Measurements from ENCODE around the gene LY6G6F.

Gene LY6G6F

GRCh38 chr6:31732029-31732428, 25.4 kb downstream of the LY6G6F start:
- no peak for TF ChIP-seq POLR2AphosphoS5 (IDR thresholded peaks at IDR 0.05; ENCODE audit: low read depth, low read length)
- TF ChIP-seq FOXP2 (optimal IDR thresholded peaks at IDR 0.05; ENCODE audit: borderline replicate concordance, extremely low read depth, extremely low read length, insufficient read depth), result no peak
- TF ChIP-seq TAF1 (IDR thresholded peaks at IDR 0.05; ENCODE audit: borderline replicate concordance, insufficient read depth, low read length), result no peak
- TF ChIP-seq REST (IDR thresholded peaks at IDR 0.05; ENCODE audit: insufficient read depth in 1 of 2, low read depth in 2 of 2, low read length in 2 of 2), result no peak
- TF ChIP-seq SIN3A (IDR thresholded peaks at IDR 0.05; ENCODE audit: borderline replicate concordance, insufficient read depth, low read length), result no peak

GRCh38 chr6:31733734-31734133, 27.1 kb downstream of the LY6G6F start:
- TF ChIP-seq SIN3A (IDR thresholded peaks at IDR 0.05; ENCODE audit: borderline replicate concordance, insufficient read depth, low read length) (no peak), REST (IDR thresholded peaks at IDR 0.05; ENCODE audit: insufficient read depth in 1 of 2, low read depth in 2 of 2, low read length in 2 of 2) (no peak), TAF1 (IDR thresholded peaks at IDR 0.05; ENCODE audit: borderline replicate concordance, insufficient read depth, low read length) (no peak), POLR2AphosphoS5 (IDR thresholded peaks at IDR 0.05; ENCODE audit: low read depth, low read length) (no peak), FOXP2 (optimal IDR thresholded peaks at IDR 0.05; ENCODE audit: borderline replicate concordance, extremely low read depth, extremely low read length, insufficient read depth) (no peak)

DNA sequence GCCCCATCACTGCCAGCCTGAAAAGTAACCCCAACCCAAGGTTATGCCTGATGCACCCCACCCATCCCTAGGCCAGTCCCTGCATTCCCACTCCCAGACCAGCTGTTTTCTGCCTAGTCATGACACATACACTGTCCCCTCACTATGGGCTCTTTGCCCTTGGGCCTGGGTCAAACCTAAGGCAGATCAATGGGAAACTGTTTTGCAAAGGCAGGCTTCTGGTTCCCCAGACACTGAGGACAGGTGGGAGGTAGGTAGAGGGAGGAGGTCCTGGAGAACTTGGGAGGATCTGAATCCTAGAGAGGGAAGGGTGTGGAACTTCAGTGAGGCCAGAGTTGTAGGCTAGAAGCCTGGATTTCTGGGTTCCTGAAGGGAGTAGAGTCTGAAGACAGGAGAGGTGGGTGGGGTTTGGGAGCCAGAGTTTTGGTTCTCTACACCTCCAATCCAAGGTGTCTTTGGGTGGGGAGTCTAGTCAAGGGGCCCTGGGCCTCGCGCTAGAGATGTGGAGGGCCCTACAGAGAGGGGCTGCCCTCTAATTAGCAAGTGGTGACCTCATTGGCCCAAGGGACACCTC, 27.7 kb downstream of the LY6G6F start:
- TF ChIP-seq POLR2AphosphoS5 (IDR thresholded peaks at IDR 0.05; ENCODE audit: low read depth, low read length) (no peak), REST (IDR thresholded peaks at IDR 0.05; ENCODE audit: insufficient read depth in 1 of 2, low read depth in 2 of 2, low read length in 2 of 2) (no peak), TAF1 (IDR thresholded peaks at IDR 0.05; ENCODE audit: borderline replicate concordance, insufficient read depth, low read length) (no peak), FOXP2 (optimal IDR thresholded peaks at IDR 0.05; ENCODE audit: borderline replicate concordance, extremely low read depth, extremely low read length, insufficient read depth) (no peak), SIN3A (IDR thresholded peaks at IDR 0.05; ENCODE audit: borderline replicate concordance, insufficient read depth, low read length) (no peak; the same call in 1 of the 2 replicates)

DNA sequence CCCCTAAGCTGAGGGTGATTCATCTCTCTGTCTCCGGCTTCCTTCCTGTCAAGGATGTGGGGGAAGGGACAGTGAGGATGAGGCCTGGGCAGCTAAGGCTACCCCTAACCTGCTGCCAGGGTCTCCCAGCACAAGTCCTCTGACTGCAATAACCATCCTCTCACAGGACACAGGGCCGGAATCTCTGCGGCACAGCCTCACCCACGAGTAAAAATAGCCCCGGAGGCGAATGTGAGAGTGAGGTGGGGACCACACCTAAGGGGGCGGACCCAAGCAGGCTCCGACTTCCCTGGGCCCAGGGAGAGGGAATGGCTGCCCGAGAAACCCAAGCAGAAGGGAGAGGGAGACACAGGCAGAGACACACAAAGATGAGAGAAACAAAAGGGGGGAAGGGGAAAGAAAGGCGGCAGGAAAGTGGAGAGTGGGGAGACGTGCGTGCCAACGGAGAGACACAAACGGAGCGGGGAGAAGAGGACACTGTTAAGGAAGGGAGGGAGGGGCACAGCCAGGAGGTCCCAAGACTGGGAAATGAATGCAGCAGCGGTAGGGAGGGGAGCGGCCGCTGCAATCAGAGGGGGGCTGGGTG, 28.2 kb downstream of the LY6G6F start:
- peak; percentile 98; the same call in 1 of the 2 replicates for TF ChIP-seq SIN3A (IDR thresholded peaks at IDR 0.05; ENCODE audit: borderline replicate concordance, insufficient read depth, low read length)
- peak; percentile 74 for TF ChIP-seq FOXP2 (optimal IDR thresholded peaks at IDR 0.05; ENCODE audit: borderline replicate concordance, extremely low read depth, extremely low read length, insufficient read depth)
- TF ChIP-seq POLR2AphosphoS5 (IDR thresholded peaks at IDR 0.05; ENCODE audit: low read depth, low read length), result peak; percentile 36
- peak; percentile 74; the same call in 1 of the 2 replicates for TF ChIP-seq TAF1 (IDR thresholded peaks at IDR 0.05; ENCODE audit: borderline replicate concordance, insufficient read depth, low read length)
- TF ChIP-seq REST (IDR thresholded peaks at IDR 0.05; ENCODE audit: insufficient read depth in 1 of 2, low read depth in 2 of 2, low read length in 2 of 2), result no peak
